SK-N-MC (cell line): ENCODE measurements around the gene AGAP1.

Source experiments
- EZH2 ChIP-seq: fragments of 200-600 bp; sonication (generic); IDR thresholded peaks from one replicate; pipeline ENCODE4 v1.6.1; 2017; ENCODE audit warnings: antibody characterized with exemption
- POLR2AphosphoS5 ChIP-seq: IDR thresholded peaks from 2 replicates; pipeline ENCODE4 v1.6.1; 2012; ENCODE audit warnings: mild to moderate bottlenecking, low read depth, low read length, borderline replicate concordance

- TF ChIP-seq POLR2AphosphoS5: no peak
- TF ChIP-seq EZH2: no peak
These were observed 5.3 kb downstream of the AGAP1 start for GRCh38 chr2:235498946-235499812.
